ENCODE results near the gene INTS4. TPM values are rescaled to one million over a fixed set of nuclear protein-coding genes. Genes with fewer than 3 reads are reported as not detected.

INTS4 gene
- total and polyA plus RNA-seq, 2 donors (not counting 1 experiment from before 2014, with no cell fraction given): 46.1 to 78.9 TPM

DNA sequence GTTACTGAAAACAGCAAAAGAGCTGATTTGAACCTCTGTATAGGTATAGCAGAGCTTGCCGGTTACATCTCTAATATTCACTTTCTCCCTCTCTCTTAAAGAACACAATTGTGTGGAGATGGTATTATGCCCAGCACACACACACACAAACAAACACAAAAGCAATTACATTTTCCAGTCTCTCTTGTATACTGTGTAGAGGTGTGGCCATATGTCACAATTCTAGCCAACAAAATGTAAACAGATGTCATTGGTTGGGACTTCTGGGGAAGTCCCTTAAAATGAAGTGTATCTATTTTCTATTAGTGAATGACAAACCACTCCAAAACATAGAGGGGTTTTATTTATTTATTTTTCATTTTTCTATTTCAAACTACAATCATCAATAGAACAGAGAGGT is 15.8 kb upstream of the INTS4 start:
- H3K4me3 Mint-ChIP-seq: no peak overlapping the region
- CTCF ChIA-PET: no interaction called here
- H3K27me3 ChIP-seq (replicated peaks in 1 of 4; ENCODE audit: control extremely low read depth in 1 of 4, control insufficient read depth in 3 of 4, insufficient read depth in 4 of 4, low read length in 3 of 4): no peaks in the 10 kb centered on the region
- no peaks in the 10 kb centered on the region for H3K9me3 ChIP-seq (ENCODE audit: control extremely low read depth in 1 of 3, control insufficient read depth in 2 of 3, insufficient read depth in 1 of 3, low read length in 2 of 3)
- WGBS (ENCODE audit: insufficient coverage): no CpG with 5 or more reads among the region's 1 CpG
- H3K9me3 Mint-ChIP-seq (ENCODE audit: insufficient read depth): no peaks in the 10 kb centered on the region
- H3K36me3 ChIP-seq (replicated peaks in 1 of 2; ENCODE audit: control extremely low read depth in 1 of 2, control insufficient read depth in 1 of 2, extremely low read depth in 1 of 2, insufficient read depth in 2 of 2, low read length in 1 of 2): no peaks in the 10 kb centered on the region
- no peaks in the 10 kb centered on the region for H4K20me1 ChIP-seq (ENCODE audit: control insufficient read depth, insufficient read depth, low read length, poor library complexity, severe bottlenecking)
- H3K4me1 Mint-ChIP-seq: no peaks in the 10 kb centered on the region
- H3K27me3 Mint-ChIP-seq: peaks cover 4% of the 10 kb centered on the region
- ATAC-seq (ENCODE audit: low read depth) (no peak), DNase-seq (no peak)
- no peak overlapping the region for H3K4me2 ChIP-seq (replicated peaks; ENCODE audit: low read depth, low read length, poor library complexity, severe bottlenecking)
- no peak overlapping the region for H2AFZ ChIP-seq (ENCODE audit: insufficient read depth, low read depth, low read length, poor library complexity, severe bottlenecking)
- H3K27ac ChIP-seq (ENCODE audit: low read length in 2 of 2): no peak overlapping the region
- no peaks in the 10 kb centered on the region for H3K79me2 ChIP-seq (ENCODE audit: control insufficient read depth, insufficient read depth, low read length)
- no peaks in the 10 kb centered on the region for H3K4me1 ChIP-seq (ENCODE audit: control insufficient read depth in 2 of 2, insufficient read depth in 2 of 2, low read length in 2 of 2)
- POLR2A ChIA-PET: no interaction called here
- intact Hi-C loops (cut with micrococcal nuclease): no loop called here
- H3K4me3 ChIP-seq (ENCODE audit: control extremely low read depth in 1 of 5, extremely low read depth in 1 of 5, insufficient read depth in 1 of 5, low read depth in 2 of 5, low read length in 4 of 5): no peak overlapping the region
- no peak for TF ChIP-seq EZH2 (IDR thresholded peaks at IDR 0.05; ENCODE audit: borderline replicate concordance, insufficient read depth, low read depth, low read length, poor library complexity, severe bottlenecking)
- TF ChIP-seq, protein P1, sequence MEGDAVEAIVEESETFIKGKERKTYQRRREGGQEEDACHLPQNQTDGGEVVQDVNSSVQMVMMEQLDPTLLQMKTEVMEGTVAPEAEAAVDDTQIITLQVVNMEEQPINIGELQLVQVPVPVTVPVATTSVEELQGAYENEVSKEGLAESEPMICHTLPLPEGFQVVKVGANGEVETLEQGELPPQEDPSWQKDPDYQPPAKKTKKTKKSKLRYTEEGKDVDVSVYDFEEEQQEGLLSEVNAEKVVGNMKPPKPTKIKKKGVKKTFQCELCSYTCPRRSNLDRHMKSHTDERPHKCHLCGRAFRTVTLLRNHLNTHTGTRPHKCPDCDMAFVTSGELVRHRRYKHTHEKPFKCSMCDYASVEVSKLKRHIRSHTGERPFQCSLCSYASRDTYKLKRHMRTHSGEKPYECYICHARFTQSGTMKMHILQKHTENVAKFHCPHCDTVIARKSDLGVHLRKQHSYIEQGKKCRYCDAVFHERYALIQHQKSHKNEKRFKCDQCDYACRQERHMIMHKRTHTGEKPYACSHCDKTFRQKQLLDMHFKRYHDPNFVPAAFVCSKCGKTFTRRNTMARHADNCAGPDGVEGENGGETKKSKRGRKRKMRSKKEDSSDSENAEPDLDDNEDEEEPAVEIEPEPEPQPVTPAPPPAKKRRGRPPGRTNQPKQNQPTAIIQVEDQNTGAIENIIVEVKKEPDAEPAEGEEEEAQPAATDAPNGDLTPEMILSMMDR (IDR thresholded peaks at IDR 0.05): no peak
- H3K9ac ChIP-seq (ENCODE audit: low read length): no peak overlapping the region
- no peak overlapping the region for H3K27ac Mint-ChIP-seq

GRCh38 chr11:78009062-78009461 is 14.6 kb upstream of the INTS4 start:
- Mint-ChIP-seq H3K27me3 (peaks cover 3% of the 10 kb centered on the region), H3K9me3 (ENCODE audit: insufficient read depth) (no peaks in the 10 kb centered on the region), H3K4me3 (no peak overlapping the region), H3K27ac (no peak overlapping the region), H3K4me1 (no peaks in the 10 kb centered on the region)
- no peak overlapping the region for H3K4me3 ChIP-seq (ENCODE audit: control extremely low read depth in 1 of 5, extremely low read depth in 1 of 5, insufficient read depth in 1 of 5, low read depth in 2 of 5, low read length in 4 of 5)
- H3K9ac ChIP-seq (ENCODE audit: low read length): no peak overlapping the region
- H3K27me3 ChIP-seq (replicated peaks in 1 of 4; ENCODE audit: control extremely low read depth in 1 of 4, control insufficient read depth in 3 of 4, insufficient read depth in 4 of 4, low read length in 3 of 4): no peaks in the 10 kb centered on the region
- ATAC-seq (ENCODE audit: low read depth): no peak
- no peaks in the 10 kb centered on the region for H3K79me2 ChIP-seq (ENCODE audit: control insufficient read depth, insufficient read depth, low read length)
- POLR2A ChIA-PET: no interaction called here
- no peak for DNase-seq
- no peak overlapping the region for H2AFZ ChIP-seq (ENCODE audit: insufficient read depth, low read depth, low read length, poor library complexity, severe bottlenecking)
- CTCF ChIA-PET: interaction anchor here (0.9 to 1.1 kb wide), 4 partner anchors 9 to 590 kb away, joined by 3 to 6 read pairs (median 4); no protein-coding TSS in a partner anchor
- intact Hi-C loops (cut with micrococcal nuclease): no loop called here
- H4K20me1 ChIP-seq (ENCODE audit: control insufficient read depth, insufficient read depth, low read length, poor library complexity, severe bottlenecking): no peaks in the 10 kb centered on the region
- no peaks in the 10 kb centered on the region for H3K36me3 ChIP-seq (replicated peaks in 1 of 2; ENCODE audit: control extremely low read depth in 1 of 2, control insufficient read depth in 1 of 2, extremely low read depth in 1 of 2, insufficient read depth in 2 of 2, low read length in 1 of 2)
- no peak overlapping the region for H3K4me2 ChIP-seq (replicated peaks; ENCODE audit: low read depth, low read length, poor library complexity, severe bottlenecking)
- WGBS (ENCODE audit: insufficient coverage): 100% methylated on average over 2 of the region's 2 CpGs
- no peak for TF ChIP-seq EZH2 (IDR thresholded peaks at IDR 0.05; ENCODE audit: borderline replicate concordance, insufficient read depth, low read depth, low read length, poor library complexity, severe bottlenecking)
- TF ChIP-seq, protein P1 (IDR thresholded peaks at IDR 0.05): no peak
- no peak overlapping the region for H3K27ac ChIP-seq (ENCODE audit: low read length in 2 of 2)
- H3K9me3 ChIP-seq (ENCODE audit: control extremely low read depth in 1 of 3, control insufficient read depth in 2 of 3, insufficient read depth in 1 of 3, low read length in 2 of 3): no peaks in the 10 kb centered on the region
- no peaks in the 10 kb centered on the region for H3K4me1 ChIP-seq (ENCODE audit: control insufficient read depth in 2 of 2, insufficient read depth in 2 of 2, low read length in 2 of 2)

Data from B cell (primary cell).